NOMO-1 treated with DMSO at 0.1 percent for 48 hours (cell line): Measurements from ENCODE around the gene ALDH1L1.

Source experiments
- DNase-seq: peaks from one replicate; lab custom pipeline; 2025; ENCODE audit not compliant: unreplicated experiment; lab: John Stamatoyannopoulos, UW

ALDH1L1 gene

DNA sequence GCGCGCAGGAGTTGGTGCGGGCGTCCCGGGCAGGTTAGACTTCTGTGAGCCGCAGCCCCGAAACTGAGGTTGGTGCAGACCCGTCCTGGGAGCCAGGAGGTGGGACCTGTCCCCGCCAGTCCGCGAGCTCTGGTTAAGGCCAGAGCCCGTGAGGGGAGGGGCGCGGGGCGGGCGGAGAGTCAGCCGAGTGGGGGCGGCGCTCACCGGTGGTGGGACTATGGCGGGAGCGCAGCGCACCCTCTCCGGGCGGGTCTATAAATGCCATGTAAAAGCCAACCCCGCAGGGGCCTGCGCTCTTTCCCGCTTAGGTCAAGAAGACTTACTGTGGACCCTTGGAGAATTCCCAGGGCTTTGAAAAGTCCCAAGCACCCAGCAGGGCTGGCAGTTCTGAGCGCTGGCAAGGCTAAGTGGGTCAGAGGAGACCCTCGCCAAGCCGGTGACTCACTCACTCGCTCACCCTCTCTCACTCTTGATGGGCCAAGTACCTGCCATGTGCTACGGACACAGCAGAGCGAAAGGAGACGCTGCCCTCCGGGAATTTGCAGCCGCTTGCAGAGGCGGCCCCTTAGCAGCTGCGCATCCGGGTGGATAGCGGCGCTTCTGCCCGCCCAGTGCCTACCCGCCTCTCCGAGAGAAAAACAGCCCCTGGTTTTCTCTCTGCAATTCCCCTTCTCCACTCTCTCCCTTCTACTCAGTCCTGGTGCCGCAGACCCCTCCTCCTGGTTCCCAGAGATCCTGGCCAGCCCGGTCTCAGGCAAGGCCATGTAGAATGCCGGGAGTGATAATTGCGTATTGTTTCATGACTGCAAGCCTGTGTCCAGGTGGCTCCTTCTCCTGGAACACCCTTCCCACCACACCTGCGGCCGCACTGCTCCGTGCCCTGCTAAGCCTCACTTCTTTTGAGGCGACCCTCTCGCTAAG, at the start of gene ALDH1L1:
Gene ALDH1L1, minus strand, starts transcription at position 110 of the 921 bp plus-strand sequence. CDS start 19,607 bp downstream, outside the sequence.
- DNase-seq = no peak

GRCh38 chr3:126226374-126226773, 46.0 kb upstream of the ALDH1L1 start:
- DNase-seq = no peak

DNA sequence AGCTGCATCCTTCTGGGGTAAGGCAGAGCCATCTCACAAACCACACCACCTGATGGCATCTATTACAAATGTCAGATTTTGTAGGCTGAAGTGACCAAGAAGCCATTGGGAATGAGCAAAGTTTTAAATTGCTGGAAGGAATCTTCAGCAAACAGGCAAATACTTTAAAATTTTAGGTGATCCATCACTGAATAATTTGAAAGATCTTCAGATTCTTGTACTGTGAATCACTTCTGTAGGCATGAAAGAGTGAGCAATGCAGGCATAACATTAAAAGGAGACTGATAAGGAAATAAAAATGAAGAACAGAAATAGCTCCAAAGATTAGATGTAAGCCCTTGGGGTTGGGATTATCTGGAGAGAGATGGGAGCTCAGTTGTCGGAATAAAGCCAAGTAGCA, 36.0 kb upstream of the ALDH1L1 start:
- DNase-seq = no peak

GRCh38 chr3:126213379-126214028, 33.1 kb upstream of the ALDH1L1 start:
- no peak for DNase-seq

DNA sequence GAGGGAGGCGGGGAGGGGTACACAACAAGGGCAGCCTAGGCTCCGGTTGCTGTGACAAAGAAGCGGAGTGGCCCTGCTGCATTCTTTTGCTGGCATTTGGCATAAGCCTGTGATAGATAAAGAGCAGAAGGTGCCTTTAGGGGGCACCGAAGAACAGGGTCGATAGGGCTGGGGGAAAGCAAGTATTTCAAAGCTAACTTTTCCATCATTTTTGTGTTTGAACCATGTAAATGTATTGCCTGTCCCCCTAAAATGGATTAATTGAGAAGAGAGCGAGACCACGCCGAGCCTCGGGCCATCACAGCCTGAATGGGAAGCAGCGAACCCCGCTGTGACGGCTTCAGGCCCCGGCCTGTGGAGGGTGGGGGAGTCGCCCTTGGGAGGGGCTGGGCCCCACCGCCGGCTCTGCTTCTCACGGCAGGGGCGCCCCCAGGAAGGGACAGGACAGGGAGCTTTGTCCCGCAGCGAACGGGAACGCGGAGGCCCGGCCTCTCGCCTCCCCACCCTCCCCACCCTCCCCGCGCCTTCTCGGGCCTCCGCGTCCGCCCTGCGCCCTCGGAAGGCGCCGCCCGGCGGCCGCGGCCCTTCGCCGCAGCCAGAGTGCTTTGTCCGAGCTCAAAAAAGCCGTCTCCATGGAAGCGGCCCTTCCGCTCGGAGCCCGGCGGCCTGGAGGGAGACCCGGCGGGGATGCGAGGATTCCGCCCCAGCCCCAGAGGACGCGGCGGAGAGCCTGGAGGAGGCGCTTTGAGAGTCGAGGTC, 32.4 kb upstream of the ALDH1L1 start:
- DNase-seq = peak; percentile 1

DNA sequence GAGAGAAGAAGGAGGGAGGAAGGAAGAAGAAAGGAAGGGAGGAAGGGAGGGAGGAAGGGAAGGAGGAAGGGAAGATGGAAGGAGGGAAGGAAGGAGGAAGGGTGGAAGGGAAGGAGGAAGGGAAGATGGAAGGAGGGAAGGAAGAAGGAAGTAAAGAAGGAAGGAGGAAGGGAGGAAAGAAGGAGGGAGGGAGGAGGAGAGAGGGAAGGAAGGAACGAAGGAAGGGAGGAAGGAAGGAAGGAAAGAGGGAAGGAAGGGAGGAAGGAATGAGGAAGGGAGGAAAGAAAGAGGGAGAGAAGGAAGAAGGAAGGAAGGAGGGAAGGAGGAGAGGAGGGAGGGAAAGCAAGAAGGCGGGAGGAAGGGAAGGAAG, 31.8 kb upstream of the ALDH1L1 start:
- DNase-seq = no peak

- no peak for DNase-seq
Observed at GRCh38 chr3:126211569-126211968, 31.2 kb upstream of the ALDH1L1 start.

GRCh38 chr3:126210606-126211005, 30.2 kb upstream of the ALDH1L1 start:
- no peak for DNase-seq

- no peak for DNase-seq
Observed at GRCh38 chr3:126209741-126210140, 29.4 kb upstream of the ALDH1L1 start.

DNA sequence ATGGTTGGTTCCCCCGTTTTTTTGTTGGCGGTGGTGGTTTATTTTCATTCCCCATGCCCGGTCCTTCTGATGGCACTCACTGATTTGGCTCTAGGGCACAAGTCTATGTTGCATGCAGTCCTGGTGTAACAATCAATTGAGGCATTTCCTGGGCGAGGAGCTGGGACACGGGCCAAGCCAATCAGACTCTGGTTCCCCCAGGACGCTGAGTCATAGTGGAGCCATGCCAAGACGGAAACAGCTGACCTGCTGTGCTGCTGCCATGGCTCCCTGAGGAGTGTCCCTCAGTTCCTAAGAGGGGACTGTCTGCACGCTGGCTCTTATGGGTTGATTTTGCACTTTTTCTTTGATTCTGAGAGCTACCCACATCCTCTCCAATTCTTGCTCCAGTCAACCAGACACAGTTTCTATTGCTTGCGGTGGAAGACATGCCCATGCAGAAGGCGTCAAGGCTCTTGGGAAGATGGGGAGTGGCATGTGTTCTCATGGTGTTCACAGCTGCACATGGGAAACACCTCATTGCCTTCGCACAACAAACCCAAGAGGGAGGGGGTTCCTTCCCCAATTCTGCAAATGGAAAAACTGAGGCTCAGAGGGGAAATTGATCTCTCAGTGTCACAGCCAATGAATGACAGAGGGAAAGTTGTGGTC, 28.3 kb upstream of the ALDH1L1 start:
- no peak for DNase-seq

DNA sequence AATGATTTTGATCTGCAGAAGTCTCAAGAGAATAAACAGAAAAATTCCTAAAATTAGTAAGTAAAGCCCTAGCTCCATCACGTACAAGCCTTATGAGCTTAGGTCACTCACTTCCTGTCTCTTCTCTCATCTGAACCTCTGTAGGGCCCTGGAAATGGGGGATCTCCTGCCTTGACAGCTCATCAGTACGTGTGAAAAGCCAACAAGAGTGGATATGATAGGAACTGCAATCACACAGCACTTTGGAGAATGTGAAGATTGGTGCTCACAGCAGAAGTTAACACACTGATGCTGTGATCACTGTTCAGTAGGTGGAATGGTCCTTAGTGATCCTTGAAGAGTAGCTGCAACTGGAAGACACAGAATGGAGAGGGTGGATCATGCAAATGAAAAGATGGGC, 27.8 kb upstream of the ALDH1L1 start:
- DNase-seq = no peak

DNA sequence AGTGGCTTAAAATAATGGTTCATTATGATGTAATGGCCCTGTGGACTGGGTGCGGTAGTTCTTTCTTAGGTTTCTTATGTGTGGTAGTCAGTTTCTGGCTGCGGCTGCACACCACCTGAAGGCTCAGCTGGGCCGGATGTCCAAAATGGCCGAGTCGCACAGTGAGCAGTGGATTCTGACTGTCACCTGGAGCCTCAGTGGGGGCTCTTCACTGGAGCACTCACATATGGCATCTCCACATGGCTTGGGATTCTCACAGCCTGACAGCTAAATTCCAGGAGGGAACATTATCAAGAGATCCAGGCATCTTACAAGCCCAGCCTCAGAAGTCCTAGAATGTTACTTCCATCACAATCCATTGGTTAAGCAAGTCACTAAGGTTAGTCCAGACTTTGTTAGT, 26.8 kb upstream of the ALDH1L1 start:
- DNase-seq = no peak

DNA sequence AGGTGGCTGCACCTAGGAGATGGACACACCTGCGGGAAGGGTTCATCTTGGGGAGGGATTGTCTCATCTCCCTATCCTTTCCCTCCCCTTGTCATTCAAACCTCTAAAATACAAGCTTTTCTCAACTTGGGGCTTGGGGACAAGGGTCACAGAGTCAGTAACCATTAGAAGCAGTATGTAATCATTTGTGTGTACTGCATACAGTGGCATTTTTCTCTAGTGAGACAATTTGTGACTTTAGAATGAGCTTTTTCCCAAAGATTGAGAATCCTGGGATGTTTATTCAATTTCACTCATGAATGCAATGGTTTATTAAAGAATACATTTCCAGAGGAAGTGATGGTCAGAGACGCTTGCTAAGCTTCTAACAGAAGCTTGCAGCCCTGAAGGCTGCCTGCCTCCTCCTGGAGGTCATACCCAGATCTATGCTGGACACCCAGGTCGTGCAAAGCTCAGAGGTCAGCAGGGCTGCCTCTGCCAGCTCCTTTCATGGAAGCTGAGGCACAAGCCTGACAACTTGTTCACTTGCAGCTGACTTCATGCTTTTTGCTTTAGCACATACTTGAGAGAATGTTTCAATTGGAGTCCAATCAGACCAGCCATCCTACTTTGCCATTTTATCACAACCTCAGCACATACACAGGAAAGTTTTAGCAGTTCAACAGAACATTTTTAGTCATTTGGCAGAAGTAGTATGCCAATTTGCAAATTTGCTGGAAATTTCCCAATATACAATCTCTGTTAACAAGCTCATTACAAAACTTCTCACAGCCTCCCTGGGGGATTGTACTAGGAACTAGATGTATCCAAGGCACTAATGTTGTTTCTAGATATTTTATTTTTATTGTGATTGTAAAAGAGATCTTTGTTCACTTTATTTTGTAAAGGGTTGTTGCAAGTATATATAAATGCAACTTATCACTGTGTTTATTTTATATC, 25.6 kb upstream of the ALDH1L1 start:
- no peak for DNase-seq

GRCh38 chr3:126202680-126203079, 22.3 kb upstream of the ALDH1L1 start:
- no peak for DNase-seq

GRCh38 chr3:126202276-126202675, 21.9 kb upstream of the ALDH1L1 start:
- no peak for DNase-seq

- DNase-seq = no peak
Observed at GRCh38 chr3:126201168-126201567, 20.8 kb upstream of the ALDH1L1 start.

DNA sequence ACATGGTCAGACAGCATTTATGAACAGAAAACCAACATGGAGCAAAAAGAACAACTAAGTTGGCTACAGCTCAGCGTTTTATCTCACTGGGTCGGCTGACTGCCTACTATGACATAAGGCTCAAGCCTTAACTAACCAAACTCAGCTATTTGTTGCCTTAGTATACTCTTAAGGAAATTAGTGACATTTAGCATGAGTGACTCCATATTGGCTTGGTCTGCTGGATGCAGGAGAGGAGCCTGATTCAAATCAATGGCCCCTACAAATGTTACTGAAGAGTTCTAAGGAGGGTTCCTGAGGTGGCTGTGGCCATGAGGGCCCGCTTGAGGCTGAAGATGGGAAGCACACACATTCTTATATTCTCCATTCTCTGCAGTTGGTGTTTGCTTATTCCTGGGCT, 20.1 kb upstream of the ALDH1L1 start:
- DNase-seq = no peak

GRCh38 chr3:126199256-126199655, 18.9 kb upstream of the ALDH1L1 start:
- DNase-seq = no peak

GRCh38 chr3:126197854-126198584, 17.6 kb upstream of the ALDH1L1 start:
- DNase-seq = peak; percentile 55
